Iris pigment epithelial cell (primary cell): ENCODE measurements around the gene TRIO.

ENCODE experiments used
- DNase-seq: peaks from one replicate; pipeline ENCODE4 v3.0.0-alpha.2; 2011; ENCODE audit warnings: low read depth

TRIO gene

DNA sequence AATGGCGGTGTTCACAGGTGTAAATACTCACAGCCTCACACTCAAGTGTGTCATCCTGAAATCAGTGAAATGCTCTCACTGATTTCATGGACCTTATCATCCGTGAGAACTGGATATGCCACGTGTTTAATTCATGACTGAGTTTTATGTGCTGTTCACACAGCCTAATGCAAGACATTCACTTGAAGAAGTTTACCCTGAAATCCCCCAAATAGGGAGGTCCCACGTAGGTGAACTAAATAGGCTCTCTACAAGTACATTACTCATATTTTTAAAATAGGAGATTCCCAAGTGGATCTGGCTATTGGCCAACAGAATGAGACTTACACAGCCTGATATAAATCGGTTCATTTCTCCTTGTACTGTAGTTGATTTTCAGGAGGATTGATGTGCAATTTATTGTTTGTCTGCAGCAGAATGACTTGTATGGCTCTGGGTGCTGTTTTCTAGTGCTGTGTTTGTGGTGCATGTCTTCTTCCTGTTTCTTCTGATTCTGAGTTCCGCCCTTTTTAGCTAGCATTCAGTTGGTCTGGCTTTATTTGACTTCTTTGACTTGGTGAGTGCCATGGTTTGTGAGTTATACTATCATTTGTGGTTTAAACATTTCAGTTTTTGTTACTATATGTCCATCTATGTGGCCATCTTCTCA lies 25.1 kb downstream of the TRIO start:
- DNase-seq = no peak

DNA sequence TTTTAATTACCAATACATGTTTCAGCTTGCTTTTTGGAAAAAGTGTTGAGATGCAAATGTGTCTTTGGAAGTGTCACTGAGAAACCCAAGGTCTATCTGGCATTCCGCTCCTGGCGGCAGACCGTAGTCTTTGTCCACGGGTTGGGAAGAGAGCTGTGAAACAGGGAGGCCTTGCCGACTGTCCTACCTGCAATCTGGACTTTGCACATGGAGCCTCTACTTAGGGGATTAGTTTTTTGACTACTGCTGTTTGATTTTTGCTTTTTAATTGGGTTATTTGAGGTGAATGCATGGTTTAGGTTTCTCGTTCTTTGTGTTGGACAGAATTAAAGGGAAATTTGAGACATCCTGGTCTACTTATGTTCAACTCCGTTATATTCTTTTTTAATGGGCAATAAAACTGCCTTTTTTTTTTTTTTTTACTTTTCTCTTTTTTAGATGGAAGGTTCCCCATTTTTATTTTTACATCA lies 25.7 kb downstream of the TRIO start:
- no peak for DNase-seq

DNA sequence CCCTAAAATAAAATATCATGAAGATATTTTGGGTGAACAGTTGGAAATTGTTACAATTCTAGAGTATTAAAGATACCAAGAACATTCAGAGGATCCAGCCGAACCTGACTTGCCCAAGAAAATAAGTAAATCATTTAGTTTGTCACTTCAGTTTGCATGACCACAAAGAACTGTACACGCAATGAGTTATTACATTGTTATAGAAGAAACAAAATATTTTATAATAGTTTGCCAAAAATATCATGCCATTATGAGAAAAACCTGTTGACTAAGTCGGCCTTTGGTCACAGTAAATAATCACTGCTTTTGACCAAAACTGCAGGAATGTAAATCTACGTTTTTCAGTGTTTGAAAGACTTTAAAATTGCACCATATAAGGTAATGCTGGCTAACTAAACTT lies 27.9 kb downstream of the TRIO start:
- no peak for DNase-seq

DNA sequence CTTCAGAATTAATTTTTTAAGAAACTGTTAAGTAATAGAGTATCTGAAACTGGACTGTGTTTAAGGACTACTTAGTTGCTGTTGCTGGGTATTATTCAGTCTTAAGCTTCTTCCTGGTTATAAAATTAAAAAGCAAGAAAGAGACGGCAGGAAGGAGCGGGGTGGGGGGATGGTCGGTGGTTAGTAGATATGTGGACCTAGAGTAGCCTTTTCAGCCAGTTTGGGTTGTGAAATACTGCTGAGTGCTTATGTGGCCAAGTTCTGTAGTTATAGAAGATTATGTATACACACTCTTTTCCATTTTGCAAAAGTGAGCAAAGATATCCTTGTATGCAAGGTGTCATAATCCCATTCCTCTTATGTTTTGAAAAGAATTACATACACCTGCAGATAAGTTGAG lies 28.5 kb downstream of the TRIO start:
- DNase-seq = peak; percentile 94

DNA sequence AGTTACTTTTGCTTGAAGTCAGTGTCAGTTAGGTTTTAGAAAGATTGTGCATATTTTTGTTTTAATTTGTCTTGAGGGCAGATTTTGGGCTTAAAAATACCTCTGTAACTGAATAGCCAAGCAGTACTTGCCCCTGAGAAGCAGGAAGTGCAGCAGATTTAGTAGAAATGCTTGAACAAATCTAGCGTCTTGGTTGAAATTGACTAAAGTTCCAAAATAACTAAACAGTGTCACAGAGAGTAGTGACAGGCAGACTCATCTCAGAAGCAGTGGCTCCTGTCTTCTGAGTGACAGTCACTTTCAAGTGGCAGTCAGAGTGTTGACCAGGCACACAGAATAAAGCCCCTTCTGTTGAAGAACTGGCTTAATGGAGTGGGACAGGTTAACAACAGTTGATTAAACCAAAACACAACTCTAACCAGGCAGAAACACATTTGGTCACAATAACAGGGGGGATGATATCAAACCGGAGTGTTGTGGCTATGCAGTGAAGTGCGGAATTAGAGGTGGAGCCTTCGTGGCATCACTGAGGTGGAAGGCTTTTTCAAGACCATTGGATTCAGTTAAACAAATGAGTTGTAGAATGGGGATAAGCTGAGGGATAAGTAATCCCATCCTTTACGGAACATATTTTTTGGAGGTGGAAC lies 29.1 kb downstream of the TRIO start:
- no peak for DNase-seq

DNA sequence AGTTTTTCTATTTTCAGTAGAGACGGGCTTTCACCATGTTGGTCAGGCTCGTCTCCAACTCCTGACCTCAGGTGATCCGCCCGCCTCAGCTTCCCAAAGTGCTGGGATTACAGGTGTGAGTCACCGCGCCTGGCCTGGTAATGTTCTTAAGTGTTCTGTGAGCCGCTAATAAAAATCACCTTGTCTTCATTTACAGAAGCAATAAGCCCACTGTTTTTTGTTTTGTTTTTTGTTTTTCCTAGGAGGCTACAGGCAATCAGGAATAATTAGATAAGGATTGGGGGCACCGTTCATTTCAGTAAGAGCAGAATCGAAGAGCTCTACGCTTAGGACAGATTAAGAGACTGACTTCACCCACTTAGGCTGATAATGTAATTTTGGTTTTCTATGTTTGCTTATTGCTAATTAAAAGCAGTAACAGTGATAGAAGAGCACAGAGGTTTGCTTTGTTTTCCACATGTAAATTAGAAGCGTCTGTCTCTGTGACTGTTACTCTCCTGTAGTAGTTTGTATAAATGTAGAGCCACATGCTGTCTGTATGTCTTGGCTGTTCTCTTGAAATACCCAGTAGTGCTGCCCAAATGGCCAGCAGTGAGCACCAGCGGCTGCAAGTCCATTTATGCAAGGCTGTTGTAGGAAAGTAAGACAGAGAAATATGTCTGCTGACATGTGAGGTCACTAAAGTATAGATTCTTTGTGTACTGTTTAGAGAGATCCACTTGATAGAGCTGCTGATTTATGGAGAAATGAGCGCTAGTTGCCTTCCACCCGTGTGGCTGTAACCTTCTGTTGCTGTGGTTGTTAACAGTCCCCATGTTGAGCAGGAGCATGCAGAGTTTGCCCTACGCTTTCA lies 30.5 kb downstream of the TRIO start:
- DNase-seq = no peak

DNA sequence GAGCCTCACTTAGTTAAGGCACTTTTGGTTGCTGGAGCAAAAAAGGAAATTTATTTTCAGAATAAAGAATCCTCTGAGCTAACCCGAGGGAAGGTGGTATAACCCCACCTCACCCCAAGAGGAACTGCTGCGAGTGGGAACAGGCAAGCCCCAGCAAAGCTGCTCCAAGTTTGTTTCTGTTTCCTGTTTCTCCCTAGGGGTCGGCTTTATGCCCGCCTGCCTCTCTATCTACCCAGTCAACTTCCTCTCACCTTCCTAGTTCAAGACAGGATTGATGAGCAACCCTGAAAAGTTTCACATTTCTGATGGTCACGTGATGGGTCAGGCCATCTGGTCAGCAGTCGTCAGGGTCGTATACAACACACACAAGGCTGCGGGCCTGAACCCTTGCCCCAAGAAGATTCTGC lies 31.1 kb downstream of the TRIO start:
- peak; percentile 70 for DNase-seq

DNA sequence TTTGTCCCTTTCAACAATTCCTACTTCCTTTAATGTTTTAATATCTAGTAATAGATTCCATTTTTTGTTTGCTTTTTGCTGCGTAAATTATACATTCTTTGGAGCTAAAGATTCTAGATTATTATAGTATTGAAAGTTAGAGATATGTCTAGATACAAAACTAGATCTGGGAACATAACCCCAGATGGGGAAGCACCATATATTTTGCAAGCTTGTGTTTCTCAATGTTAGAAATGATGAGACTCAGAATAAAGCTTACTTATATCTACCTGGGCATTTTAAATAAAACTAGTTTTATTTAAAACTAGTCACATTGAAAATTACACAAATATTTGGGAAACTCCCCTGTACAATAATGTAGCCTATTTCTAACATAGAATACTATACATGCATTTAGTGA lies 32.2 kb downstream of the TRIO start:
- no peak for DNase-seq

DNA sequence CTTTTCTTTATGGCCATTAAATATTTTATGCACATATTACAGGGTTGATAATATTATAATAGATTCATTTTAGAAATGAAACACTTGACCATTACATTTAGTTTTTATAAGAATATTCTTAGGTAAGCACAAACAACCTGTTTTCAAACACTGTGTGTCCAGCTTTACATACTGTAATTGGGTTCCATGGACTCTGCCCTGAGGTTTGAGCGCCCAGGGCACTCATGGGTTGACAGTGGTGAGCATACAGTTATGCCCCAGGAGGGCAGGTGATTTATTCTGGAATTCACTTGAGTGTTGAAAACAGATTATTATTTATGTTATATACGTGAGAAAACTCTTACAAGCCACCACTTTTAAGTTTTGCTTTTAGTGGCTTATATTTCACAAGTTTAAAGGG lies 33.7 kb downstream of the TRIO start:
- DNase-seq = no peak

DNA sequence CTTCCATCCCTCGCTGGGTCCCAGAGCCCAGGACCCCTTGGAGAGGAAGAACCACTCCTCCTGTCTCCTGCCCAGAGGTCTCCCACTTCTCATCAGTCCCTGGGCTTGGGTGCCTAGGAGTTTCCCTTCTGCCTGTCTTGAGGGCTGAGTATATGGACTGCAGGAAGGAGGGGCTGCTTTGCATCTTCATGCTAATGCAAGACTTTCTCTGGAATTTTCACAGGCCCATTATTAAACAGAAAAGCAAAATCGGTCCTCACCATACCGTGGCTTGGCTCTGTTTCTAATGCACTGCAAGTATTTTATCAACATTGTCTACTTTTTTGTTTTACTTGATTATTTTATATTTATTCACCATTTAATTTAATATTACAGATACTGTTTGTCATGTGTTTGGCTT lies 34.5 kb downstream of the TRIO start:
- no peak for DNase-seq

DNA sequence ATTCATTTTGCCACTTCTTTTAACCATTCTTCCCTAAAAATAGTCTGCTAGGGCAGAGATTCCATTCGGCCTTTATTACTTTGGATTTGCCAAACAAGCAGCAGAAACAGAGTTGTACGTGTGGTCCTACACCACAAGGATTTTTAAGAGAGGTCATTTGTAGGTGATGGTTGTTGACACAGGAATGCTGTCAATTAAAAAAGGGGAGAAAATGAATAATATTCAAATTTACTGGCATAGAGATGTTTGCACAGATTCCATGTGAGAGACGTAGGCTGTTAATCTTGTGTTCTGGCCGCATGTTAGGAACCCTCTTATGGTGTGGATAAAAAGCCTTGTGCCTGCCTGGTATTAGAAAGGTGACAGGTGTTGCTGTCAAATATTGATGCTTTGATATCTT lies 34.9 kb downstream of the TRIO start:
- no peak for DNase-seq

DNA sequence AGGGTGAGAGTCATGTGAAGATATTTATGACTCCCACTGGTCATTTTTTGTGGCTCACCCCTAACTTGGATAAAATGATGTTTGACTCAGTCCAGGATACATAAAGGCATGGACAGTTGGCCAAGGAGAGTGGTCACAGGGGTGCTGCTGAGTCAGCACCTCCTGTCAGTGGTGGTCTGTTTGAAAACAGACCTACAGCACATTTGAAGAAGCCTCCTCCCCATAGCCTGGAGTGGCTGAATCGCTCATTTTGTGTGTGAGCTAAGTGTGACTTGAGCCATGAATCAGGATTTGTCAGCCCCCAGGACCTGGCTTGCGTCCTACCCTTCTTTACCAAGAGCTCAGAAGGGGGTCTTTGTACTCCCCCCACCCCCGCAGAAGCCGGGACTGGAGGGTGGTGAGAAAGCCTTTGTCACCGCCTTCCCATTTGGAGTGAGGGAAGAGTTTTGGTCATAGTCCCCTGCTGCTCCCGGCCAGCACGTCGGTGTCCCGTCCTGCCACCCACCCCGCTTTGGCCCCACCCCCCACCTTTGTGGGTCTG lies 35.6 kb downstream of the TRIO start:
- peak; percentile 84 for DNase-seq

DNA sequence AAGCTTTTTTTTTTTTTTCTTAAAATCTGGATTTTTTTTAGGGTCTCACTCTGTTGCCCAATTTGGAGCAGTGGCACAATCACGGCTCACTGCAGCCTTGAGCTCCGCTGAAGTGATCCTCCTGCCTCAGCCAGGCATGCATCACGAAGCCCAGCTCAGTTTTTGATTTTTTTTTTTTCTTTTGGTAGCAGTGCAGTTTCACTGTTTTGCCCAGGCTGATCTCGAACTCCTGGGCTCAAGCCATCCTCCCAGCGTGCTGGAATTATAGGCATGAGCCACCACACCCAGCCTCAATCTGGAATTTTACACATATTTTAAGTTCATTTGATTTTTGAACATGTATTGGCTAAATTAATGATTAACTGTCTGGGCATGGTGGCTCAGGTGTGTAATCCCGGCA lies 36.3 kb downstream of the TRIO start:
- no peak for DNase-seq

DNA sequence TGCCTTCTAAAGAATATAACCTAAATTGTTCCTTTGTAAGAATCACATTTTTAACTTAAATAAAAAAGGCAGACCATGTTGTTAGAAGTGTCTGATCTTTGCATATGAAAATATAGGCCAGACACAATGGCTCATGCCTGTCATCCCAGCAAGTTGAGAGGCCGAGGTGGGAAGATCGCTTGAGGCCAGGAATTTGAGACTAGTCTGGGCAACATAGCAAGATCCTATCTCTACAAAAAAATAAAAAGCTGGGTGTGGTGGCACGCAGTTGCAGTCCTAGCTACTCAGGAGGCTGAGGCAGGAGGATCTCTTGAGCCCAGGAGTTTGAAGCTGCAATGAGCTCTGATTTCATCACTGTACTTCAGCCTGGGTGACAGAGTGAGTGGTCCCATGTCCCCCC lies 37.3 kb downstream of the TRIO start:
- DNase-seq = no peak

DNA sequence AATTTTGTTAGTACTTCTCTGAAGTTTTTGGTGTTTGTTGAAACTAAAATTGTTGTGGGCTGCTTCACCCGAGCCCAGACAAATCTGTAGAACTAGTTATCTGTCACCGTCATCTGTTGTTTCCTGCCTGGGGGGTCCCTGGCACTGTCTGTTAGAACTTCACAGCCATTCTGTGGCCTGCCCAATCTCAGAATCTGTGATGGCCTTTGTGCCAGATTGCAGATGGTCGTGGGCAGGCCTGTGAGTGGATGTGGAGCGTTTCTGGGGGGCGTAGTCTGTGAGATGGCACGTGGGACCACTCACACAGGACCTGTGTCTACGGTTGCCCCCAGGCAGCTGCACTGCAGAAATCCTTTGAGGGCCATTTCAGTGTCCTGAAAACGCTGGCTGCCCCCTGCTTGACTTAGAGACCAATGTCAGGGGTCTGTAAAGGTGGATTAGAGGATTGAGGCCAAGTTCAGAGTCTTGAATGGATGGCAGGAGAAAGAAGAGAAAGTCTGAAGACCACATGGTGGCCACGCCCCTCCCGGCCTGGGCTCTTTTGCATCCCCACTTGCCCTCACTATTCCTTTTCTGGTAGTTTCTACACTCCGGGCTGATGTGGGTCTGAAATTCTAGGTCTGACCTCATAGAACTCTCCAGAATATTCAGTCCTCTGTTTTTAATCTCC lies 38.3 kb downstream of the TRIO start:
- DNase-seq = no peak

DNA sequence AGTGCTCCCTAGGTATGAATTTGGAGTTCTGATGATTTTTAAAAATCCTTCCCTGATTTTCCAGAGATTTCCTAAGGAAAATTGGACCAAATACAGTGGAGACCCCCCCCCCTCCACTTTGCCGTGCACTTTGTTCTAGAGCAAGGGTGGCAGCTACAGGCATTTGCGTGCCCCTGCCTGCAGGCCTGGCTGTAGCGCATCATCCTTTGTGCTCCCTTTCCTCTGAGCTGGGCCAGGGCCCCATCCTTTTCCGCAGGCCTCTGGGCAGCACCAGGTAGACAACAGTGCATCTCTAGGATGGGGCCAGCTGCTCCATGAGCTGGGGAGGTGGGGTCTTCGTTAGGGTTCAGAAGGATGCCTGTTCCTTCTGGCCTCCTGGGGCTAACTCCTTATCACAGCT lies 39.6 kb downstream of the TRIO start:
- DNase-seq = no peak

DNA sequence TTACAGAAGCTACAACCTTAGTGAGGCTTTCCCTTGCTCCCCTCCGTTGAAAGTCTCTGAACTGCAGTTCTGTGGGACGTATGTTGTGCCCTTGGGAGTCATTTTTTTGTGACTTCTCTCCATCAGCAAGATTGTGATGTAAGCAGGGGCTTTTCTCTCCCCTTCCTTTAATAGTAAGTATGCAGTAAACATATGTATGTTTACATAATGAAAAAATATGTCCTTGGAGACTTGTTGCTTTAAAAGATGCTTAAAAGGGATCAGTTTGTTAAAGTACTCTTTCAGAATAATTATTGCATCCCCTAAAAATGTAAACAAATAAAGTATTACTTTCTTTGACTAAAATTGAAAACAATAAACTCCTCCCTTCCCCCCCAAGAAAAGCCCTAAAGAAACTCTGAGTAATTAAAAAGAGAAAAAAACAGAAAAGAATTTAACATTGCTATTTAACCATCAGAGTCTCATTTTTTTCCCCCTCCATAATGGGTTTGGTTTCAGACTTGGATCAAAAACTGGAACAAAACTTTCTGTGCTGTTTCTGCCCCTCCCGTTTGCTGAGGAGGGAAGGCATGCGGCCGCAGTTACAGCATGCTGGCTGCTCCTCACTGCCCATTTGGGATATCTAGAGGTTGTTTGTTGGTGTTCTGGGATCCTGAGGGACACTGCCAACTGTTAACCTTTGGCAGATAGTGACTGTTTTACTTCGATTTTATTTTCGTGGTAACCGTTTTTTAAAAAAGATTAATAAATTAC lies 40.2 kb downstream of the TRIO start:
- no peak for DNase-seq

DNA sequence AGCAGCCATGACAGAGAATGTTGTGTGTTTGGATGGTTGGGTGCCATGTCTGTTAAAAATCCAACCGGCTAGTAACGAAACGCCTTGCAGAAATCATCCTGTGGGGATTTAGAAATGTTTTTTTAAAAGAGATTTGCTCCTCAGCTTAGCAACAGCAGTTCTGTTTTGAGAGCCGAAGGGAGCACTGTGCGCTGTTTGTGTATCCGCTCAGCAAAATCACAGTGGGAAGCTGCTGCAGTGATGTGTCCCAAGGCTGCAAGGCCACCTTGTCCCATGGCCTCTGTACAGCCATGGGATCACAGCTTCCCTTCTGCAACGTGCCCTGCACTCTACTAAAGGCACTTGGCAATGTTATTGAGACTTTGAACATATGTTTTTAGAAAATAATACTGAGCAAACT lies 40.9 kb downstream of the TRIO start:
- DNase-seq = no peak

DNA sequence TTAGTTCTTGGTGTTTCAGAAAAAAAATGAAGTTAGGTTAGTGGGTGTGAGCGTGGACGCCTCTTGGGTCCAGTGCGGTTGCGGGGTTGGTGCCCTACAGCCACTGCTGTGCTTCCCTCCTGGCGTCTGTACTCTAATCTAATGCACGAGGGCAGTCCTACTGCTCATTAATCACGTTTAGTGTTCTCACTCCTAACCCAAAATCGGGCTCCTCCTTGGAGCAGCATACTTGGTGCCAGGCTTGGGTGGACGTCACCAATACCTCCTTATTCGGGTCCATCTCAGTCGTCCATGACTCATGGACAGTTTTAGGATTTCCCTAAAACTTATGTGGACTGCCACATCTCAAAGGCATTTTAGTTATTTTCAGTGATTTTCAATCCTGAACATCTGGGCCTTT lies 41.6 kb downstream of the TRIO start:
- no peak for DNase-seq

DNA sequence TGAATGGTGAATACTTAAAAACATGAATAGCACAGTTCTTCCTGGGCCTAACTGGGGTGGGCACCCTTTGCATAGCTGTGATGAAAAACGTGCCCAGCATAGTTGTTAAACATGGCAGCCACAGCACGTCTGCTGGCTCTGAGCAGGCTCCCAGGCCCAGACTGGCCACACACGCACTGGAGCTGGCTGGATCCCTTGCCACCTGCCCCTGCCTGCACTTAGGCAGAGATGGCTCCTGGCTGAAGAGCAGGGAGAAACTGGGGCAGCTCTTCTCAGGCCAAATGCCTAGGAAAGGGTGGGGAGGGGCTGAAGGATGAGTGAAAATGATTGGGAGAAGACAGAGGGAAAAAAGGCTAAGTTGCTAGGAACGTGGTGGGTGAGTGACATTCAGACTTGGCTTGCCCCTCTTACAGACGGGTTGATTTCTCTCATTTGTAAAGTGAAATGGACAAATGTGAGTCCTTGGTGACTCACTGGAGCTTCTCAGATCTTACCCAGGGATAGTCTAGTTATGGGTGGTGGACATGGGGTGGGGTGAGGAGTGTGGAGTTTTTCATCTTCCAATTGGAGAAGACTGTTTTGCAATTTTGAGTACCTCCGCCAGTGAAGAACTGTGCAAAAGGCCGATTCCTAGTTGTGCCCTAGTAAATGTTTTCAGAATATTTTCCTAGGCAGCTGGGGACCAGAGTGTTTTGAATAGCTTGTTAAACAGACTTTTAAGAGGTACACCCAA lies 42.4 kb downstream of the TRIO start:
- DNase-seq = peak; percentile 88
